IMR-90 (cell line): Measurements from ENCODE around the gene MCRS1. TPM values are rescaled to one million over a fixed set of nuclear protein-coding genes. Genes with fewer than 3 reads are reported as not detected.
A peak's percentile ranks its signal among the peaks of the same experiment; 100 is the strongest.

ENCODE experiments used
- ATAC-seq: fragments of 200-7000 bp; cut with Tn5 transposase; 2 replicates; pipeline ENCODE4 v1.9.1; 2020; ENCODE audit warnings: low read depth, mild to moderate bottlenecking, moderate library complexity
- BruUV-seq: library from RNA; stranded (reverse); fragments of 400-500 nt; replicated peaks from 2 replicates; lab custom pipeline; 2021; lab: Mats Ljungman, UMichigan
- CTCF ChIA-PET: fragments of 300-600 bp; formaldehyde crosslinking; extraction: SDS; loops from one replicate; lab custom pipeline; 2021; ENCODE audit warnings: antibody characterized with exemption; lab: Yijun Ruan, JAX
- POLR2A ChIA-PET: fragments of 300-600 bp; sonication (Branson Sonifier 250); formaldehyde crosslinking; loops from one replicate; lab custom pipeline; 2022; ENCODE audit warnings: antibody characterized with exemption; ENCODE audit not compliant: unreplicated experiment; lab: Charles Lee
- DNase-seq: peaks from one replicate; pipeline ENCODE4 v3.0.0; 2013
- H2AFZ ChIP-seq: replicated peaks from 2 replicates; pipeline ENCODE3; 2013; ENCODE audit warnings: low read length, mild to moderate bottlenecking; ENCODE audit not compliant: poor library complexity
- H2AK5ac ChIP-seq: 2 replicates; pipeline ENCODE4 v1.6.1; 2013; ENCODE audit warnings: low read depth, low read length, inconsistent platforms
- H2AK9ac ChIP-seq: replicated peaks from 2 replicates; pipeline ENCODE3; 2013; ENCODE audit warnings: mild to moderate bottlenecking, low read depth, low read length, moderate library complexity; ENCODE audit not compliant: poor library complexity
- H2BK120ac ChIP-seq: 2 replicates; pipeline ENCODE4 v1.6.1; 2013; ENCODE audit warnings: low read depth, low read length, inconsistent platforms
- H2BK15ac ChIP-seq: 3 replicates; pipeline ENCODE4 v1.6.1; 2013; ENCODE audit warnings: low read depth, low read length, inconsistent platforms
- H2BK20ac ChIP-seq: 2 replicates; pipeline ENCODE4 v1.6.1; 2013; ENCODE audit warnings: low read depth, mild to moderate bottlenecking, inconsistent platforms, low read length, moderate library complexity
- H2BK5ac ChIP-seq: 2 replicates; pipeline ENCODE4 v1.6.1; 2013; ENCODE audit warnings: mild to moderate bottlenecking, low read depth, low read length, inconsistent platforms; ENCODE audit not compliant: poor library complexity, severe bottlenecking
- H3K14ac ChIP-seq: replicated peaks from 2 replicates; pipeline ENCODE4 v1.6.1; 2013; ENCODE audit warnings: low read depth, low read length, inconsistent platforms
- H3K18ac ChIP-seq: 2 replicates; pipeline ENCODE4 v1.6.1; 2013; ENCODE audit warnings: low read depth, low read length, control low read depth
- H3K23ac ChIP-seq: 2 replicates; pipeline ENCODE4 v1.6.1; 2013; ENCODE audit warnings: low read depth, low read length, inconsistent platforms
- H3K27ac ChIP-seq: 2 replicates; pipeline ENCODE4 v1.5.1; 2013; ENCODE audit warnings: mild to moderate bottlenecking, control low read depth, low read length; ENCODE audit not compliant: insufficient read depth
- H3K27me3 ChIP-seq: 2 replicates; pipeline ENCODE4 v1.6.1; 2013; ENCODE audit warnings: low read length; ENCODE audit not compliant: control insufficient read depth, insufficient read depth
- H3K36me3 ChIP-seq: 2 replicates; pipeline ENCODE4 v1.6.1; 2013; ENCODE audit warnings: low read length, mixed read lengths; ENCODE audit not compliant: control insufficient read depth, insufficient read depth
- H3K4ac ChIP-seq: 2 replicates; pipeline ENCODE4 v1.6.1; 2013; ENCODE audit warnings: low read depth, low read length, inconsistent platforms
- H3K4me1 ChIP-seq: 2 replicates; pipeline ENCODE4 v1.6.1; 2013; ENCODE audit warnings: low read length, mixed read lengths; ENCODE audit not compliant: control insufficient read depth, insufficient read depth
- H3K4me2 ChIP-seq: 2 replicates; pipeline ENCODE4 v1.6.1; 2013; ENCODE audit warnings: low read depth, mild to moderate bottlenecking, control low read depth, low read length, moderate library complexity
- H3K4me3 ChIP-seq: 2 replicates; pipeline ENCODE4 v1.5.1; 2013; ENCODE audit warnings: low read depth, mild to moderate bottlenecking, control low read depth, low read length, moderate library complexity; ENCODE audit not compliant: insufficient read depth
- H3K56ac ChIP-seq: 2 replicates; pipeline ENCODE4 v1.6.1; 2013; ENCODE audit warnings: low read length, inconsistent platforms; ENCODE audit not compliant: insufficient read depth; ENCODE audit errors: extremely low read depth
- H3K79me1 ChIP-seq, 2 experiments: 2 replicates each; pipeline ENCODE4 v1.6.1; 2013; ENCODE audit warnings: low read length in 2 of 2, inconsistent platforms in 1 of 2, low read depth in 1 of 2
- H3K9ac ChIP-seq: 2 replicates; pipeline ENCODE4 v1.6.1; 2013; ENCODE audit warnings: low read depth, low read length, control low read depth
- H3K9me1 ChIP-seq: 2 replicates; pipeline ENCODE4 v1.6.1; 2013; ENCODE audit warnings: low read length, inconsistent platforms; ENCODE audit not compliant: insufficient read depth
- H3K9me3 ChIP-seq: 2 replicates; pipeline ENCODE4 v1.6.1; 2013; ENCODE audit warnings: low read length; ENCODE audit not compliant: control insufficient read depth, insufficient read depth
- H4K20me1 ChIP-seq: 2 replicates; pipeline ENCODE4 v1.6.1; 2013; ENCODE audit warnings: low read length, inconsistent platforms; ENCODE audit not compliant: insufficient read depth
- H4K5ac ChIP-seq: 2 replicates; pipeline ENCODE4 v1.6.1; 2013; ENCODE audit warnings: mild to moderate bottlenecking, low read depth, low read length, control low read depth
- H4K8ac ChIP-seq, 2 experiments: 2 replicates each; pipeline ENCODE4 v1.6.1; 2013; ENCODE audit warnings: low read depth in 2 of 2, low read length in 2 of 2, control low read depth in 1 of 2, inconsistent platforms in 1 of 2
- H4K91ac ChIP-seq: 2 replicates; pipeline ENCODE4 v1.6.1; 2013; ENCODE audit warnings: low read depth, low read length, inconsistent platforms; ENCODE audit not compliant: insufficient read depth
- CHD1 ChIP-seq: IDR thresholded peaks from 2 replicates; pipeline ENCODE4 v1.6.1; 2012; ENCODE audit warnings: low read depth, low read length, improper control_type of control experiment
- CTCF ChIP-seq: conservative IDR thresholded peaks from 2 replicates; pipeline ENCODE4 v1.5.1; 2012; ENCODE audit warnings: mild to moderate bottlenecking, low read depth, low read length, improper control_type of control experiment
- RFX5 ChIP-seq: IDR thresholded peaks from 2 replicates; pipeline ENCODE4 v1.8.0; 2012; ENCODE audit warnings: low read depth, mild to moderate bottlenecking, low read length, moderate library complexity
- USF2 ChIP-seq: fragments of 150-350 bp; IDR thresholded peaks from 2 replicates; pipeline ENCODE4 v1.6.1; 2017; ENCODE audit warnings: mild to moderate bottlenecking, antibody characterized with exemption, low read length, low read depth
- WGBS, 2 experiments: methylation state at CpG; one replicate each; pipeline versions ENCODE4 v1.1.5 to v1.1.7; 2013; ENCODE audit warnings: missing lambda C conversion rate in 2 of 2; ENCODE audit not compliant: insufficient read length in 1 of 2; ENCODE audit errors: extremely low coverage in 2 of 2; 5-methylcytosine and 5-hydroxymethylcytosine counted together
- dilution Hi-C: fragments of 300-500 bp; cut with HindIII; formaldehyde crosslinking; loops from one replicate; pipeline ENCODE4 v1.14.3; 2018; ENCODE audit warnings: low sequenced_read_pairs; ENCODE audit not compliant: unreplicated experiment
- in situ Hi-C: fragments of 300-500 bp; cut with MboI; formaldehyde crosslinking; loops from 3 replicates; pipeline ENCODE4 v1.14.3; 2019; ENCODE audit warnings: low sequenced_read_pairs, inconsistent platforms, mixed read lengths
- intact Hi-C: fragments of 100-400 bp; cut with micrococcal nuclease; formaldehyde crosslinking; loops from 2 replicates; pipeline ENCODE4 v1.10.0; 2022
- polyA plus RNA-seq, 3 experiments: library from polyadenylated mRNA; depleted of rRNA; stranded (reverse); fragments of >200 nt; gene quantifications; 2 replicates each; pipeline ENCODE4 v1.2.3, GENCODE V29; 2012; ENCODE audit warnings: low replicate concordance in 1 of 3
- total RNA-seq: library from RNA; depleted of rRNA; stranded (reverse); fragments of >200 nt; gene quantifications from 2 replicates; pipeline ENCODE4 v1.2.3, GENCODE V29; 2012

Gene MCRS1
- total and polyA plus RNA-seq, 2 of the 4 experiments (the other 2 are of a cell fraction) = 72.9 to 73.2 TPM

GRCh38 chr12:49539406-49540228, 28.3 kb downstream of the MCRS1 start (continued):
- no peak for TF ChIP-seq RFX5

- dilution Hi-C loops = no loop called here
- no peak within 1 kb of the TSS for H4K8ac ChIP-seq
- no peaks in the 10 kb centered on the region for H3K79me1 ChIP-seq
- no peak within 1 kb of the TSS for H4K91ac ChIP-seq
- no peak within 1 kb of the TSS for H2BK20ac ChIP-seq
- TF ChIP-seq CHD1 = no peak
- TF ChIP-seq USF2 = no peak
- TF ChIP-seq CTCF = no peak
- no peak for TF ChIP-seq RFX5
- peak within 1 kb of the TSS; percentile 80 for H2AFZ ChIP-seq
- DNase-seq = peak; percentile 41
- peak within 1 kb of the TSS; percentile 85 for H3K23ac ChIP-seq
- H3K4me2 ChIP-seq = peak within 1 kb of the TSS; percentile 58
- H3K27ac ChIP-seq = no peak within 1 kb of the TSS
- no peak within 1 kb of the TSS for H2AK5ac ChIP-seq
- intact Hi-C loops = no loop called here
- H3K56ac ChIP-seq = no peak within 1 kb of the TSS
- 0 out of 2 replicates have a peak, but pooled peaks cover 2% of the 10 kb centered on the region for H3K4me1 ChIP-seq
- peak within 1 kb of the TSS; percentile 51 for H3K4me3 ChIP-seq
- H2BK120ac ChIP-seq = no peak within 1 kb of the TSS
- no peak within 1 kb of the TSS for H4K5ac ChIP-seq
- CTCF ChIA-PET = no interaction called here
- H3K36me3 ChIP-seq = no peaks in the 10 kb centered on the region
- no peak within 1 kb of the TSS for H2BK15ac ChIP-seq
- H3K9me3 ChIP-seq = no peaks in the 10 kb centered on the region
- H3K4ac ChIP-seq = no peak within 1 kb of the TSS
- no peak within 1 kb of the TSS for H2BK5ac ChIP-seq
- ATAC-seq = peak; percentile 83
- H3K14ac ChIP-seq = no peak within 1 kb of the TSS
- 2% methylated on average over 67 of the region's 107 CpGs; no CpG with 5 or more reads in 1 of the 2 experiments for WGBS, 2 experiments
- no peak within 1 kb of the TSS for H3K9ac ChIP-seq
- H3K27me3 ChIP-seq = peaks cover 57% of the 10 kb centered on the region
- H3K18ac ChIP-seq = no peak within 1 kb of the TSS
- no TSS peak for BruUV-seq
- H2AK9ac ChIP-seq = peak within 1 kb of the TSS; percentile 89
- in situ Hi-C loops = no loop called here
- no peaks in the 10 kb centered on the region; the same call in 1 of the 2 replicates for H4K20me1 ChIP-seq
- POLR2A ChIA-PET = interaction anchor here (1.0 kb wide), 1 partner anchor 180 kb away, joined by 3 read pairs; no protein-coding TSS in a partner anchor
- H3K9me1 ChIP-seq = no peaks in the 10 kb centered on the region
These were observed 29.2 kb downstream of the MCRS1 start, which contains the start of gene KCNH3 for GRCh38 chr12:49538510-49539403. Gene KCNH3, plus strand, starts transcription at chr12:49539030. Its CDS starts 387 bp downstream, at chr12:49539417.
